Right hindlimb (tissue), 1 donor: ENCODE measurements around the gene MMP17.
"Not testable (repeated sequence)": the region's sequence is repeated elsewhere in the genome, so short reads cannot be mapped to it uniquely, and the experiment has no call there.

Experiments used
- DNase-seq: peaks from one replicate; pipeline ENCODE4 v3.0.0-alpha.2; 2018

MMP17 gene

DNA sequence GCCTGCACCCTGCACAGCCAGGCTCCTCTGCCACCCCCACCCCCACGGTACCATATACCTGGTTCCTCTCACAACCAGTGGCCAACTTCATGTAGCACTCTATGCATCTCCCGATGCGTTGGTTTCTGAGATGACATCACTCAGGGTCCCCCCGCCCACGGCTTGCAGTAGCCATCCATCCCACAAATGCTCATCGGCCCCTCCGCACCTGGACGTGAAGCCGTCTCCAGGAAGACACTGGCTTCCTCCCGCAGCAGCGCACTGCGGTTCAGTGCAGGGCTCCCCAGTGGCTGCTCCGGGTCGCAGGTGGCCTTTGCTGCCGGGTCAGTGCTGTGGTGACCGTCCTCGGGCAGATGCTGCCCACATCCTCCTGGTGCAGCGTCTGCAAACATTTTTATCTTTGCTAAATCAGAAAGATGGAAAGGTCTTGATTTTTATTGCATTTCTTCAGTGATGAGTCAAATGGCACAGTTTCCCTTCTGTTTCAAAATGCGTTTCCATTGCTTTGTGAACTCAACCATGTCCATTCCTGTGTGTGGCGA, 27.5 kb upstream of the MMP17 start:
- no peak for DNase-seq

DNA sequence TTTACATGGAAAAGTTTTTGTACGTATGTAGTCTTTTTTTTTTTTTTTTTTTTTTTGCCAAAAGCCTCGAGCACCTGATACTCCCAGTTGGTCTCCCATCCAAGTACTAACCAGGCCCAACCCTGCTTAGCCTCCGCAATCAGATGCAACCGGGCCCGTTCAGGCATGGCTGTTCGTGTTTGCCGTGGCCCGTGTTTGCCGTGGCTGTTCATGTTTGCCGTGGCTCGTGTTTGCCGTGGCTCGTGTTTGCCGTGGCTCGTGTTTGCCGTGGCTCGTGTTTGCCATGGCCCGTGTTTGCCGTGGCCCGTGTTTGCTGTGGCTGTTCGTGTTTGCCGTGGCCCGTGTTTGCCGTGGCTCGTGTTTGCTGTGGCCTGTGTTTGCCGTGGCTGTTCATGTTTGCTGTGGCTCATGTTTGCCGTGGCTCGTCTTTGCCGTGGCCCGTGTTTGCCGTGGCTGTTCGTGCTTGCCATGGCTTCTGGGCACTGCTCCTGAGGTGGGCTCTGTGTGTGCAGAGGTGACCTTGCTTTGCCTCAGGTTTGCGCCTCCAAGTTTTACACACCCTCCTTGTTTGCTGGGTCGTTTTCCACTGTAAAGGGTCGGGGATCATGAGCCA, 26.8 kb upstream of the MMP17 start:
- no peak for DNase-seq

GRCh38 chr12:131803961-131804521, 24.2 kb upstream of the MMP17 start:
- DNase-seq, result no peak

DNA sequence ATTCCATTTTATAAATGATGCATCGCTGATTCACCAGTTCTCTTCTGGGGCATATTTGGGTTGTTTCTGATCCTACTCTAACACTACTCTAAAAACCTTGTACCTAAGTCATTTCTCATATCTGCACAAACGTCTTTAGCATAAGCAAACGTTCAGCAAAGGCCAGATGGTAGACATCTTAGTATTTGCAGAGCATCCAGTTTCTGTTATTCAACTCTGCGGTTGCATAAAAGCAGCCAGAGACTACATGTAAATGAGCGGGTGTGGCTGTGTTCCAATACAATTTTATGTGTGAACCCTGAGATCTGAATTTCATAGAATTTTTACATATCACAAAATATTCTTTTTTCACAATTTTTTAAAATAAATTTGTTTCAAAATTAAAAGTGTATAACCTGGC, 22.8 kb upstream of the MMP17 start:
- DNase-seq, result no peak

- DNase-seq, result no peak
Observed at GRCh38 chr12:131806674-131807073, 21.5 kb upstream of the MMP17 start.

DNA sequence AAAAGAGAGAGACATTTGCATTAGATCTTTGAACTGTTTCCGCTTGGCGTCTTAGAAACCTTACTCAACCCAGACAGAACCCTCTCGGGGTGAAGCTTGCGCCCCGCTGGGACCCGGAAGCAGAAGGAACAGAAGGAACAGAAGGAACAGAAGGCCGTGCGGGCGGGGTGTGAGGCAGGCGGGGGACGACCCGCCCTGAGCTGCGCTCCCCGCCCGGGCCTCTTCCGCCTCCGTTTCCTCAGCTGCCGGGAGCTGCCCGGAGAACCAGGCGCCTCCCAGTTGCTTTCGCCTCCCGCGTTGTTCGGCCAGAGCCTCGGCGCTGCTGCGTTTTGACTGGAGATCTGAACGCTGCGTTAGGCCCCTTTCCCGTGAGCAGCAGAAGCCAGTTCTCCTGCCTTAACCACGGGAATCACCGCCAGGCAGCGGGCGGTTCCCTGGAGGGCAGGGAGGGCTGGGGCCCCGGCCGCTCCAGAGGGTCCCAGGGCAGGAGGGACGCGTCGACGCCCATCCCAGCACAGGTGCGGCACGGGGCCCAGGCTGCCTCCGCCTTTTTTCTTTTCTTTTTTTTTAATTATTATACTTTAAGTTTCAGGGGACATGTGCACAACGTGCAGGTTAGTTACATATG, 19.3 kb upstream of the MMP17 start:
- no peak for DNase-seq

DNA sequence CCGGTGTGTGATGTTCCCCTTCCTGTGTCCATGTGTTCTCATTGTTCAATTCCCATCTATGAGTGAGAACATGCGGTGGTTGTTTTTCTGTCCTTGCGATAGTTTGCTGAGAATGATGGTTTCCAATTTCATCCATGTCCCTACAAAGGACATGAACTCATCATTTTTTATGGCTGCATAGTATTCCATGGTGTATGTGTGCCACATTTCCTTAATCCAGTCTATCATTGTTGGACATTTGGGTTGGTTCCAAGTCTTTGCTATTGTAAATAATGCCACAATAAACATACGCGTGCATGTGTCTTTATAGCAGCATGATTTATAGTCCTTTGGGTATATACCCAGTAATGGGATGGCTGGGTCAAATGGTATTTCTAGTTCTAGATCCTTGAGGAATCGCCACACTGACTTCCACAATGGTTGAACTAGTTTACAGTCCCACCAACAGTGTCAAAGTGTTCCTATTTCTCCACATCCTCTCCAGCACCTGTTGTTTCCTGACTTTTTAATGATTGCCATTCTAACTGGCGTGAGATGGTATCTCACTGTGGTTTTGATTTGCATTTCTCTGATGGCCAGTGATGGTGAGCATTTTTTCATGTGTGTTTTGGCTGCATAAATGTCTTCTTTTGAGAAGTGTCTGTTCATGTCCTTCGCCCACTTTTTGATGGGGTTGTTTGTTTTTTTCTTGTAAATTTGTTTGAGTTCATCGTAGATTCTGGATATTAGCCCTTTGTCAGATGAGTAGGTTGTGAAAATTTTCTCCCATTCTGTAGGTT, 18.5 kb upstream of the MMP17 start:
- not testable (repeated sequence) for DNase-seq

- DNase-seq, result no peak
Observed at GRCh38 chr12:131810726-131811125, 17.5 kb upstream of the MMP17 start.

GRCh38 chr12:131815131-131815530, 13.1 kb upstream of the MMP17 start:
- DNase-seq, result no peak

DNA sequence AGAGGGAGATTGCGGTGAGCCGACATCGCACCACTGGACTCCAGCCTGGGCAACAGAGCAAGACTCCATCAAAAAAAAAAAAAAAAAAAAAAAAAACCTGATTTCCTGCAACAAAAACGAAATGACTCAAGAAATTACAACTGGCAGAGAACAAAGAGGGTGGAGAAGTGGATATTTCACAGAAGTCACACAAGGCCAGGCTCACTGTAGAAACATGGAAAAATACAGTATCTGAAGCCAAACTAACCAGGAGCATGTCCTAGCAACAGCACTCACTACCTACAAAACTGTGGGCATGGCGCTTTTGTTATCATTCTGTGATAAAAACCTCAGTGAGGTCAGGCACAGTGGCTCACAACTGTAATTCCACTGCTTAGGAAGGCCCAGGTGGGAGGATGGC, 11.7 kb upstream of the MMP17 start:
- DNase-seq, result no peak

- DNase-seq, result no peak
Observed at GRCh38 chr12:131817241-131817640, 11.0 kb upstream of the MMP17 start.

GRCh38 chr12:131818821-131819585, 9.2 kb upstream of the MMP17 start:
- no peak for DNase-seq

- no peak for DNase-seq
Observed at GRCh38 chr12:131824450-131824849, 3.7 kb upstream of the MMP17 start.

- DNase-seq, result no peak
Observed at GRCh38 chr12:131825146-131825892, 2.9 kb upstream of the MMP17 start.

DNA sequence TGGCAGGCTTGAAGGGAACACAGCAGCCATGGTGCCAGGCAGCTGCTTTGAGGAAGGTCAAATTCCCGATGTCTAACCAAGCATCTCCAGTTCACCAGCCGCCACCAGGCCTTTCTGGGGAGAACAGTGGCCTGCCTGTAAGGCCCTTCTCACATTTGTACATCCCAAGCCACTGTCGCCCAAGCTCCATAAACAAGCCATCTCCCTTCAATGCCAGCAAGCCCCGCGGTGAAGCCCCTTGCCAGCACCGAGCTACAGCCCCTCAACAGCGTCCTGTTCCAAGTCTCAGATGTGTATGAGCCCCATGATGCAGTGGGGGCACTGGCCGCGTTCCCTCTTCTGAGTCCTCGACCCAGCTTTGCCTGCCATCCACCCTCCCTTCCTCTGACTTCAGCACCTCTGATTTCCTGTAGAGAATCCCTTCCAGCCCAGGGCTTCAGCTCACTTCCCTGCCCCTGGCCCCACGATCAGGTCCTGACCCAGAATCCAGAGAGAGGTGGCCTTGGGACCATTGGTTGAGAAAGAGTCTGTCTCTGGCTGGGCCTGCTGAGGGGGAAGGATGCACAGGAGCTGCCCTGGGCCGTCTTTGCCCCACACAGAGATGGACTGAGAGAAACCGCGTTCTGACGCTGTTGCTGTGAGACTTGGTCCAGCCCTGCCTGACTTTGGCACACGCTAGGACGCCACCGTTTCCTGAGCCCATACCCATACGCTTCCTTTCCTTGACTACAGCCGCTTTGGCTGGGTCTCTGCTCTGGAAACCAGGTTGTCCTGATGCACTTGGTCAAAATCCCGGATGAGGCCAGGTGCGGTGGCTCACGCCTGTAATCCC, 1.9 kb upstream of the MMP17 start:
- no peak for DNase-seq

GRCh38 chr12:131828671-131829355, 620 bp downstream of the MMP17 start:
- DNase-seq, result no peak

DNA sequence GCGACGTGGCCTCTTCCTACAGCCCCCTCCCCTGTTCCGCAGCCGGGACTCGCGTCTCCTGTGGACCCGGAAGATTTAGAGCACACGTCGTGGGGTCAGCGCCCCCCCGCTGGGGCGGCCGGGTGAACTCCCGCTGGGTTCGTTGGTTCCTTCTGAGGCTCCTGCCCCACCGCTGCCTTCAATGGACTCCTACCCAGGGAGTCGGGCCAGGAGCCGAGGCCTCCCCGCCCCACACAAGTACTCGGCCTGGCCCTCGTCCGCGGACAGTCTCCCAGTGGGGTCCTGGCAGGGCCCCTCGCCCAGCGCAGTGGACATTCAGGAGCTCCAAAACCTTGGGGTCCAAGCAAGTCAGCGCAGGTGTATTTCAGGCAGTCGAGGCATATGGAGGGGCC, 1.2 kb downstream of the MMP17 start:
- no peak for DNase-seq

- DNase-seq, result no peak
Observed at GRCh38 chr12:131829791-131830334, 1.7 kb downstream of the MMP17 start.

DNA sequence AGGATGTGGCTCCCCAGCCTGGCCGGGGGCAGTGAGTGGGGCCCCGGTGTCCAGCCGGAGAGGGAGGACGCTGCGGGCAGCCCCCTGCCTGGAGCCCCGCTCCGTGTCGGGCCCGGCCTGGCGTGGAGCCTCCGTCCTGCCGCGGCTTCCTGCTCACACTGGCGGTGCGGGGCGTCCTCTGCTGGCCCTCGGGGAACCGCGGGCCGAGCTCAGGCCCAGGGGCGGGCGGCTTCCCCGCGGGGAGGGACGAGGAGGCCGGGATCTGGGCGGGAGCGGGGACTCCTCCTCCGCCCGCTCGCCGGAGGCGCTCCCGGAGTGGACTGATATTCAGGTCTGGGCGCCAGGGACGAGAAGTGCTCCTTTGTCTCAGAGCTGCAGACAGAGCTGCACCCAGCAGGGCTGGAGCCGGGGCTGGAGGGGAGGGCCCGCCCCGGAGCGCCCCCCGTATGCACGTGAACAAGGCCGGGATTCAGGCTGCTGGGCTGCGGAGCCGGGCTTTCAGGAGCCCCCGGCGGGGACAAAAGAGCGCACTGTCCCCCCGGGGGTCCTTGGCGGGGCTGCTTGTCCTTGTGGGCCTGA, 2.2 kb downstream of the MMP17 start:
- DNase-seq, result peak; percentile 86
